Measurements from ENCODE around the gene KBTBD8.

KBTBD8 gene

GRCh38 chr3:66989860-66990696 is 8.0 kb upstream of the KBTBD8 start:
- H3K36me3 ChIP-seq = no peaks in the 10 kb centered on the region
- H3K9me3 ChIP-seq (ENCODE audit: severe bottlenecking) = no peaks in the 10 kb centered on the region
- H3K27ac ChIP-seq = no peak overlapping the region
- TF ChIP-seq CTCF (IDR thresholded peaks at IDR 0.05; ENCODE audit: low read depth, low read length) = no peak
- H3K27me3 ChIP-seq (ENCODE audit: insufficient read depth, low read depth, severe bottlenecking) = no peaks in the 10 kb centered on the region
- no peak for DNase-seq
- no peak overlapping the region for H3K4me3 ChIP-seq (ENCODE audit: low read depth, low read length)

GRCh38 chr3:66991459-66991858 is 6.6 kb upstream of the KBTBD8 start:
- no peaks in the 10 kb centered on the region for H3K27me3 ChIP-seq (ENCODE audit: insufficient read depth, low read depth, severe bottlenecking)
- no peak for DNase-seq
- no peak for TF ChIP-seq CTCF (IDR thresholded peaks at IDR 0.05; ENCODE audit: low read depth, low read length)
- H3K4me3 ChIP-seq (ENCODE audit: low read depth, low read length) = no peak overlapping the region
- H3K27ac ChIP-seq = no peak overlapping the region
- H3K9me3 ChIP-seq (ENCODE audit: severe bottlenecking) = no peaks in the 10 kb centered on the region
- H3K36me3 ChIP-seq = no peaks in the 10 kb centered on the region

GRCh38 chr3:66993082-66993481 is 5.0 kb upstream of the KBTBD8 start:
- Histone ChIP-seq H3K4me3 (ENCODE audit: low read depth, low read length) (no peak overlapping the region), H3K27me3 (ENCODE audit: insufficient read depth, low read depth, severe bottlenecking) (no peaks in the 10 kb centered on the region), H3K36me3 (no peaks in the 10 kb centered on the region), H3K9me3 (ENCODE audit: severe bottlenecking) (no peaks in the 10 kb centered on the region), H3K27ac (no peak overlapping the region)
- no peak for TF ChIP-seq CTCF (IDR thresholded peaks at IDR 0.05; ENCODE audit: low read depth, low read length)
- DNase-seq = no peak

- no peak overlapping the region for H3K27ac ChIP-seq
- H3K9me3 ChIP-seq (ENCODE audit: severe bottlenecking) = no peaks in the 10 kb centered on the region
- no peak for DNase-seq
- H3K27me3 ChIP-seq (ENCODE audit: insufficient read depth, low read depth, severe bottlenecking) = no peaks in the 10 kb centered on the region
- H3K36me3 ChIP-seq = no peaks in the 10 kb centered on the region
- no peak overlapping the region for H3K4me3 ChIP-seq (ENCODE audit: low read depth, low read length)
- TF ChIP-seq CTCF (IDR thresholded peaks at IDR 0.05; ENCODE audit: low read depth, low read length) = no peak
These were observed 3.5 kb upstream of the KBTBD8 start for GRCh38 chr3:66994588-66994987.

DNA sequence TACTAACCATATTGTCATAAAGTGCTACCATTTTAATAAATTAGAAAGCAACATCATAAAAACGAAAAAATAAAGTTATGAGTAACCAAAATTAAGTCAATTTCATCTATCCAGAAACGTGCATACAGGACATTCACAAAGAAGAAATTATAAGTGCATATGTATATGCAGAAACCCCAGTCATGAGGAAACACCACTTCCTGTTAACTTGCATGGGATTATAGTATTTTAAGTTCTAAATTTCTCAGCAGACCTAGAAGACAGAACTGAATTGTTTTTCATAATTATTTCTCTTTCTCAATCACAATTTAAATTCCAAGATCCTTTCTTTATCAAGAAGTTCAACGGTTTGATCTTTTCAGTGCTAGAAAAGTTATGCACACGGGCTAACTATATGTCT is 1.4 kb upstream of the KBTBD8 start:
- H3K9me3 ChIP-seq (ENCODE audit: severe bottlenecking) = no peaks in the 10 kb centered on the region
- no peaks in the 10 kb centered on the region for H3K36me3 ChIP-seq
- no peak for TF ChIP-seq CTCF (IDR thresholded peaks at IDR 0.05; ENCODE audit: low read depth, low read length)
- no peak overlapping the region for H3K4me3 ChIP-seq (ENCODE audit: low read depth, low read length)
- no peak for DNase-seq
- H3K27ac ChIP-seq = no peak overlapping the region
- no peaks in the 10 kb centered on the region for H3K27me3 ChIP-seq (ENCODE audit: insufficient read depth, low read depth, severe bottlenecking)

Measured in WERI-Rb-1 (cell line).